GM12865 (cell line): ENCODE results near the gene SDHA.
"Not testable (repeated sequence)": the region's sequence is repeated elsewhere in the genome, so short reads cannot be mapped to it uniquely, and the experiment has no call there.

Experiments
- DNase-seq: peaks from one replicate; pipeline ENCODE4 v3.0.0; 2010; ENCODE audit warnings: low read depth
- H3K4me3 ChIP-seq: 2 replicates; pipeline ENCODE4 v1.5.1; 2011; ENCODE audit warnings: mild to moderate bottlenecking, low read depth, low read length, control low read depth
- TF ChIP-seq, protein P1 (sequence below): IDR thresholded peaks from 2 replicates; pipeline ENCODE4 v1.5.1; 2011; ENCODE audit warnings: low read length, control low read depth, low read depth, inconsistent platforms; ENCODE audit not compliant: insufficient read depth; ENCODE audit errors: missing control alignments

SDHA gene

DNA sequence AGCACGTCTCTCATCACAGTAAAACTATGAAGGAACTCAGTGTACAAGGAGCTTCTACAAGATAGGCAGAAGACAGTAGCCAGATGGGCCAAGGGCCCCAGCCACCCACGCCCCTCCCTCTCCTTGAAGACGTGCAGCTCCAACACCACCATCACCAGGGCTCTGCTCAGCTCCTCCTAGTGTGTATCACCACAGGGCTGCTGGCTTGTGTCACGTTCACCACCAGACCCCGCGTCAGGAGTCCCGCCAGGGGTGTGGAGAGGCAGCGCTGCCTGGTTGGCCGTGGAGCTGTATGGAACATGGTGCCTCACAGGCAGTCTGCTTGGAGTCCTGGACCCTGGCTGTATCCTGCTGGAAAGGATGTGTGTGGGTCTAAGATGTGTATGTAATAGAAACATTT lies 32.3 kb downstream of the SDHA start:
- not testable (repeated sequence) for H3K4me3 ChIP-seq, DNase-seq

DNA sequence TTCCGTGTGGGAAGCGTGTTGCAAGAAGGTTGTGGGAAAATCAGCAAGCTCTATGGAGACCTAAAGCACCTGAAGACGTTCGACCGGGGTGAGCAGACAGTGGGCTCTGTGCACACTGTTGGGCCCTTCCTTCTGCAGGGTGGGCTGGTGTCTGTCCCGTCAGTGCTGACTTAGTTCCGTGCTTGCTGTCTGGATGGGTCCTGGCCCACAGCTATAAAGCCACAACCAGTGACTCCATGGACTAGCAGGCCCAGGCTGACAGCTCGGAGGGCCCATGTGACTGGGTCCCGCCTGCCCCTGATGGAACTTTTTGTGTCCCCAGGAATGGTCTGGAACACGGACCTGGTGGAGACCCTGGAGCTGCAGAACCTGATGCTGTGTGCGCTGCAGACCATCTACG lies 32.9 kb downstream of the SDHA start:
- not testable (repeated sequence) for DNase-seq, H3K4me3 ChIP-seq

DNA sequence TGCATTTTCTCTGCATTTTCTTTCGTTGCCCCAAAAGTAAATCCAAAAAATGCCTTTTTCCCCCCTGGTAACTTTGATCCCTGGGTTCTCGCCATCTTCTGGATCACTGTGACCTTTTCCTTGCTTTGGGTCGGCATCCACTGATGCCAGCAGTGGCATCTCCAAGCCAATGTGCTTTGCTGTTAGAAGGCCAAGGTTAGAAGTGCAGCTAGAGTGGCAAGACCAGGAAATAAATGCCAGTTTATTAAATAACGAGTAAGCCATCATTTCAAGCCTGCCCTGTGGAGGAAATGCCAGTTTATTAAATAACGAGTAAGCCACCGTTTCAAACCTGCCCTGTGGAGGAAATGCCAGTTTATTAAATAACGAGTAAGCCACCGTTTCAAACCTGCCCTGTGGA lies 33.4 kb downstream of the SDHA start:
- H3K4me3 ChIP-seq, DNase-seq: not testable (repeated sequence)

DNA sequence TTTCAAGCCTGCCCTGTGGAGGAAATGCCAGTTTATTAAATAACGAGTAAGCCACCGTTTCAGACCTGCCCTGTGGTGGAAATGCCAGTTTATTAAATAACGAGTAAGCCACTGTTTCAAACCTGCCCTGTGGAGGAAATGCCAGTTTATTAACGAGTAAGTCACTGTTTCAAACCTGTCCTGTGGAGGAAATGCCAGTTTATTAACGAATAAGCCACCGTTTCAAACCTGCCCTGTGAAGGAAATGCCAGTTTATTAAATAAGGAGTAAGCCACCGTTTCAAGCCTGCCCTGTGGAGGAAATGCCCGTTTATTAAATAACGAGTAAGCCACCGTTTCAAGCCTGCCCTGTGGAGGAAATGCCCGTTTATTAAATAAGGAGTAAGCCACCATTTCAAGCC lies 33.9 kb downstream of the SDHA start:
- not testable (repeated sequence) for H3K4me3 ChIP-seq, DNase-seq

DNA sequence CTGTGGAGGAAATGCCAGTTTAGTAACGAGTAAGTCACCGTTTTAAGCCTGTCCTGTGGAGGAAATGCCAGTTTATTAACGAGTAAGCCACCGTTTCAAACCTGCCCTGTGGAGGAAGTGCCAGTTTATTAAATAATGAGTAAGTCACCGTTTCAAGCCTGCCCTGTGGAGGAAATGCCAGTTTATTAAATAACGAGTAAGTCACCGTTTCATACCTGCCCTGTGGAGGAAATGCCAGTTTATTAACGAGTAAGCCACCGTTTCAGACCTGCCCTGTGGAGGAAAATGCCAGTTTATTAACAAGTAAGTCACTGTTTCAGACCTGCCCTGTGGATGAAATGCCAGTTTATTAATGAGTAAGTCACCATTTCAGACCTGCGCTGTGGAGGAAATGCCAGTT lies 34.4 kb downstream of the SDHA start:
- TF ChIP-seq, protein P1, sequence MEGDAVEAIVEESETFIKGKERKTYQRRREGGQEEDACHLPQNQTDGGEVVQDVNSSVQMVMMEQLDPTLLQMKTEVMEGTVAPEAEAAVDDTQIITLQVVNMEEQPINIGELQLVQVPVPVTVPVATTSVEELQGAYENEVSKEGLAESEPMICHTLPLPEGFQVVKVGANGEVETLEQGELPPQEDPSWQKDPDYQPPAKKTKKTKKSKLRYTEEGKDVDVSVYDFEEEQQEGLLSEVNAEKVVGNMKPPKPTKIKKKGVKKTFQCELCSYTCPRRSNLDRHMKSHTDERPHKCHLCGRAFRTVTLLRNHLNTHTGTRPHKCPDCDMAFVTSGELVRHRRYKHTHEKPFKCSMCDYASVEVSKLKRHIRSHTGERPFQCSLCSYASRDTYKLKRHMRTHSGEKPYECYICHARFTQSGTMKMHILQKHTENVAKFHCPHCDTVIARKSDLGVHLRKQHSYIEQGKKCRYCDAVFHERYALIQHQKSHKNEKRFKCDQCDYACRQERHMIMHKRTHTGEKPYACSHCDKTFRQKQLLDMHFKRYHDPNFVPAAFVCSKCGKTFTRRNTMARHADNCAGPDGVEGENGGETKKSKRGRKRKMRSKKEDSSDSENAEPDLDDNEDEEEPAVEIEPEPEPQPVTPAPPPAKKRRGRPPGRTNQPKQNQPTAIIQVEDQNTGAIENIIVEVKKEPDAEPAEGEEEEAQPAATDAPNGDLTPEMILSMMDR: no peak
- DNase-seq: no peak
- H3K4me3 ChIP-seq: no peak overlapping the region

DNA sequence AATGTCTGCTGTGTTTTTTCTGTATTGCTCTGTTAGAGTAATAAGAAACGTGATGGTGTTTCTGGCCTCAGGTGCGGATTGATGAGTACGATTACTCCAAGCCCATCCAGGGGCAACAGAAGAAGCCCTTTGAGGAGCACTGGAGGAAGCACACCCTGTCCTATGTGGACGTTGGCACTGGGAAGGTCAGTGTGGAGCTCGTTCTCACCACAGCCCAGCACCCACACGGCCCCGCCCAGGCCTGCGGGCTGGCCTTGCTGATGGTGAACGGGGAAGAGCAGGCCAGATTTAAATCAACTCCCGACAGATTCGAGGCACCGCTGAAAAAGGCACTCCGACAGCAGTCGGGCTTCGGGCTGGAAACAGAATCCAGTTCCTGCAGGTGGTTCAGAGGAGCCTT lies 36.2 kb downstream of the SDHA start:
- H3K4me3 ChIP-seq, DNase-seq: not testable (repeated sequence)

DNA sequence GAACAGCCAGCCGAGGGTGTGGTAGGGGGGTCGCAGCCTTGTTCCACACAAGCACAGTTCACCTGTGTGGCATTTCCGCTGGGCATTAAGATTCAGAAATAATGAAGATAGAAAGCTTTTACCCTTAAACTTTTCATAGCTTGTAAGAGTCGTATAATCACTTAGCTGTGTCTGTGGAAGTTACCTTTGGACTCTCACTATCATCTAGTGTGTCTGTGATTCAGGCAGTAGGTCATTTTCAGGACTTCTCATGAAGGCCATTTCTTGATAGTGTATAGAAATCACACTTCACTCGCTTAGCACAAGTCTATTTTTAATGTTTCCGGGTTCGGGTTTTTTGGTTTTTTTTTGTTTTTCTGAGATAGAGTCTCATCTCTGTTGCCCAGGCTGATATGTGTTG lies 37.0 kb downstream of the SDHA start:
- H3K4me3 ChIP-seq, DNase-seq: not testable (repeated sequence)

DNA sequence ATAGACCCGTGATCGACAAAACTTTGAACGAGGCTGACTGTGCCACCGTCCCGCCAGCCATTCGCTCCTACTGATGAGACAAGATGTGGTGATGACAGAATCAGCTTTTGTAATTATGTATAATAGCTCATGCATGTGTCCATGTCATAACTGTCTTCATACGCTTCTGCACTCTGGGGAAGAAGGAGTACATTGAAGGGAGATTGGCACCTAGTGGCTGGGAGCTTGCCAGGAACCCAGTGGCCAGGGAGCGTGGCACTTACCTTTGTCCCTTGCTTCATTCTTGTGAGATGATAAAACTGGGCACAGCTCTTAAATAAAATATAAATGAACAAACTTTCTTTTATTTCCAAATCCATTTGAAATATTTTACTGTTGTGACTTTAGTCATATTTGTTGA lies 38.2 kb downstream of the SDHA start:
- not testable (repeated sequence) for DNase-seq, H3K4me3 ChIP-seq

DNA sequence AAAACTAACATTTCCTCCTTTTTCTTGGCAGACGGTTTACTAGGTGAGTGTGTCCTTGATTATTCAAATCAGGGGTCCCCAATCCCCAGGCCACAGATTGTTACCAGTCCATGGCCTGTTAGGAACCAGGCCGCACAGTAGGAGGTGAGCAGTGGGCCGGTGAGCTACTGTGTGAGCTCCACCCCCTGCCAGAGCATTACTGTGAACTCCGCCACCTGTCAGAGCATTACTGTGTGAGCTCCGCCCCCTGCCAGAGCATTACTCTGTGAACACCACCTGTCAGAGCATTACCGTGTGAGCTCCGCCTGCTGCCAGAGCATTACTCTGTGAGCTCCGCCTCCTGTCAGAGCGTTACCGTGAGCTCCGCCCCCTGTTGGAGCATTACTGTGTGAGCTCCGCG lies 39.0 kb downstream of the SDHA start:
- DNase-seq: no peak
- TF ChIP-seq, protein P1: no peak
- H3K4me3 ChIP-seq: no peak overlapping the region

DNA sequence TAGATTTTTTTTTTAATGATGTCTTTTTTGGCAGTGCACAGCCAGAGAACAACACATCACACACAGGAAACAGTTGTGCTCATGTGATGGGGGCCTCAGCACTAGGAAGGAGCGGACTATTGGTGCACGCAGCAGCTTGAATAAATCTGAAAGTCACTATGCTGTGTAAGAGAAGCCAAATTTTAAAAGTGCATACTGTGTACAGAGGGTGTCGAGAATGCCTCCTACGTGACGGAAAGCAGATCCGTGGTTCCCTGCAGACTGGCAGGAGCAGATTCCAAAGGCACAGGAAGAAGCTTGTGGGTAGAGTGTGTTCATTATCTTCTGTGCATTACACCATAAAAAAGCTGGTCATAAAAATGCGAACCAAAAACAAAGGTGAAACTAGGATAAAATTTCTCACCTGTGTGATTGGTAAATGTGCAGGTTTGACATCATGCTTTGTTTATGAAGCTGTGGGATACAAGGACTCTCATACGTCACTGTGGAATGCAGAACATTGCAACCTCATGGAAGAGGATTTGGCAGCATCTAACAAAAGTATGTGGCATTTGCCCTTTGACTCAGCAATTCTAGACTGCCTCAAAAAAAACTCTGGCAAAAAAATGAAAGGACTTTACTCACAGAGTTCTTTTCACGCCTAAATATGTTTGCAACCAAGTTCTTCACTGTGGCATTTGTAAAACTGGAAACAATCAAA lies 45.3 kb downstream of the SDHA start:
- H3K4me3 ChIP-seq, DNase-seq: not testable (repeated sequence)

DNA sequence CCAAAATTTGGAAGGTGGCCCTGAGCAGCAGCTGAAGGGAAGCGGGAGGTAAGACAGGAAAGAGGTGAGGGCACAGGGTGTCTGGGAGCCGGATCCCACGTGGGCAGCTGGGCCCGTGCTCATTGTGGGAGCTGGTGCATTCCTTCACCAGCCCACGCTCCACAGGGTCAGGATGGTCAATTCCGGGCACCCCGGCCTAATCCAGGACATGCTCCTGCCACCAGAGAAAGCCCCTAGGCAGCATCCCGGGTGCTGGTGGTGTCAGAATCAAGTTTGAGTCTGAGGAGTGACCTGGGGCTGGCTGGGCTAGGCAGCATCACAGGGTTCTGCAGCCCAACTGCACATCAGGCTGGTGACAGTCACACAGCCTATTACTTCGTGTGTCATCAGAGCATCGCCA lies 46.2 kb downstream of the SDHA start:
- no peak overlapping the region for H3K4me3 ChIP-seq
- TF ChIP-seq, protein P1: no peak
- DNase-seq: no peak

DNA sequence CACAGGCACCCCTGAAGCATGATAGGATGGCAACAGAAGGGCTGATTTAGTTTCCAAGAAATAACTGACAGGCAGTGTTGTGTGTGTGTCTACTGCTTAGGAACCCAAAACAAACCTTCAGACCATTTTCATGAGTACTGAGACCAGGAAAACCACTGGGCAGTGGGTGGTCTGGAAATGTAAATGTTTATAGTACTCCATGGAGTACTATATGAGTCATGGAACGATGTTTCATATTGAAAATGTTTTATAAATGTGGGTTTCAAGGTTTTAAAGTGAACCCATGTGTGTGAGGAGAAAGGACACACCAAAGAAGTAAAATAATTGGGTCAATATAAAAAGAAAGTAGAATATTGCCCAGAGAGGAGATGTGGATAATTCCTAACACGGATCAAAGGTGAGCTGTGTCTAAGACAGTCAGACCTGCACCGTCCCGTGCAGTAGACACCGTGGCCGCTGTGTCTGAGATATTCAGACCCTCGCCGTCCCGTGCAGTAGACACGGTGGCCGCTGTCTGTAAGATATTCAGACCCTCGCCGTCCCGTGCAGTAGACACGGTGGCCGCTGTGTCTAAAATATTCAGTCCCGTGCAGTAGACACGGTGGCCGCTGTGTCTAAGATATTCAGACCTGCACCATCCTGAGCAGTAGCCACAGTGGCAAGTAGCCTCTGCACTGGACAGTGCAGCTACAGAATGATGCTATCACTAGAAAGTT lies 48.3 kb downstream of the SDHA start:
- DNase-seq, H3K4me3 ChIP-seq: not testable (repeated sequence)
